Suprapubic skin (tissue), 4 donors: ENCODE results near the gene ELK1. TPM values are rescaled to one million over a fixed set of nuclear protein-coding genes. Genes with fewer than 3 reads are reported as not detected.
"Not testable (repeated sequence)": the region's sequence is repeated elsewhere in the genome, so short reads cannot be mapped to it uniquely, and the experiment has no call there.

Experiments used
- DNase-seq, 2 donors: peaks; one replicate each; pipeline ENCODE4 v3.0.0-alpha.2; 2019; ENCODE audit warnings: low spot score in 2 of 2
- H3K27ac ChIP-seq: fragments of 200-600 bp; sonication (generic); one replicate; pipeline ENCODE4 v1.5.1; 2019
- H3K27me3 ChIP-seq: fragments of 200-600 bp; sonication (generic); one replicate; pipeline ENCODE4 v1.5.1; 2019
- H3K36me3 ChIP-seq: fragments of 200-600 bp; sonication (generic); one replicate; pipeline ENCODE4 v1.5.1; 2019
- H3K4me1 ChIP-seq: fragments of 200-600 bp; sonication (generic); one replicate; pipeline ENCODE4 v1.5.1; 2019
- H3K4me3 ChIP-seq: fragments of 200-600 bp; sonication (generic); one replicate; pipeline ENCODE4 v1.5.1; 2019; ENCODE audit warnings: mild to moderate bottlenecking
- H3K9me3 ChIP-seq: fragments of 200-600 bp; sonication (generic); one replicate; pipeline ENCODE4 v1.5.1; 2019
- EP300 ChIP-seq: sonication (generic); formaldehyde crosslinking; IDR thresholded peaks from one replicate; pipeline ENCODE4 v1.6.1; 2017; ENCODE audit warnings: antibody characterized with exemption
- POLR2A ChIP-seq, 2 donors: fragments of 450-650 bp; IDR thresholded peaks; one replicate each; pipeline ENCODE4 v1.6.1; 2017; ENCODE audit warnings: antibody characterized with exemption in 2 of 2, mild to moderate bottlenecking in 2 of 2, moderate library complexity in 2 of 2
- POLR2AphosphoS5 ChIP-seq, 3 donors: sonication (generic); formaldehyde crosslinking; IDR thresholded peaks; one replicate each; pipeline ENCODE4 v1.6.1; 2017; ENCODE audit warnings: antibody characterized with exemption in 3 of 3
- WGBS: methylation state at CpG from one replicate; pipeline ENCODE4 v1.1.5; 2018; 5-methylcytosine and 5-hydroxymethylcytosine counted together
- total RNA-seq, 4 donors: library from RNA; depleted of rRNA; stranded (reverse); fragments of >200 nt; gene quantifications; one replicate each; pipeline ENCODE4 v1.1.0, GENCODE V29; 2016
- TF ChIP-seq, protein P1 (sequence below), 2 donors: fragments of 200-600 bp in 1 of 2; fragments of 450-650 bp in 1 of 2; sonication (generic) in 1 of 2; IDR thresholded peaks; one replicate each; pipeline ENCODE4 v1.5.1; 2016 to 2019; ENCODE audit warnings: antibody characterized with exemption in 2 of 2, mild to moderate bottlenecking in 1 of 2, moderate library complexity in 1 of 2

Gene ELK1
- total RNA-seq, 4 donors from 2014 or later = 18.3 to 32.1 (median 29.8) TPM

DNA sequence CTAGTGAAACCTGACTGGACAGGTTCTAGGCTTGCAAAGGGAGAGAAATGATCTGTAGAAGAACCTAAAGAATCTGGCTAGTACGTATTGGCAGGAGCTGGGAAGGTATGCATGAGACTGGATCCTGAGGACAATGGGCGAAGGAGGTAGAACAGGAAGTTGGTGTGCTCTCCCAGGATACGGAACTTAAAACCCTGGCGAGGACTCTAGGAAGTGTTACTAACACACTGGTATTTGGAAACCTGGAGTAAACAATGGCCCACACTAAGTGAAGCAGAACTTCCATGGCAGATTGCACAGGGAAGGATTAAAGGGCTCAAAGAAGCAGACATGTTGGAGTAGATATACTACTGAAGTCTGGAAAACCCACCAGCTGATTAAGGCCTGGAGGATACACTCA lies 39.9 kb downstream of the ELK1 start:
- no peaks in the 10 kb centered on the region for H3K27me3 ChIP-seq
- DNase-seq = peak in 1 of 2 donors; percentile 4
- H3K9me3 ChIP-seq = no peaks in the 10 kb centered on the region
- 82% methylated on average over 4 of the region's 4 CpGs for WGBS
- H3K4me1 ChIP-seq = no peaks in the 10 kb centered on the region
- no peaks in the 10 kb centered on the region for H3K36me3 ChIP-seq
- H3K4me3 ChIP-seq = no peak overlapping the region
- H3K27ac ChIP-seq = no peak overlapping the region
- TF ChIP-seq EP300 = no peak
- no peak for TF ChIP-seq POLR2A (IDR thresholded peaks at IDR 0.05)
- no peak for TF ChIP-seq POLR2AphosphoS5 (IDR thresholded peaks at IDR 0.05)
- TF ChIP-seq, protein P1, sequence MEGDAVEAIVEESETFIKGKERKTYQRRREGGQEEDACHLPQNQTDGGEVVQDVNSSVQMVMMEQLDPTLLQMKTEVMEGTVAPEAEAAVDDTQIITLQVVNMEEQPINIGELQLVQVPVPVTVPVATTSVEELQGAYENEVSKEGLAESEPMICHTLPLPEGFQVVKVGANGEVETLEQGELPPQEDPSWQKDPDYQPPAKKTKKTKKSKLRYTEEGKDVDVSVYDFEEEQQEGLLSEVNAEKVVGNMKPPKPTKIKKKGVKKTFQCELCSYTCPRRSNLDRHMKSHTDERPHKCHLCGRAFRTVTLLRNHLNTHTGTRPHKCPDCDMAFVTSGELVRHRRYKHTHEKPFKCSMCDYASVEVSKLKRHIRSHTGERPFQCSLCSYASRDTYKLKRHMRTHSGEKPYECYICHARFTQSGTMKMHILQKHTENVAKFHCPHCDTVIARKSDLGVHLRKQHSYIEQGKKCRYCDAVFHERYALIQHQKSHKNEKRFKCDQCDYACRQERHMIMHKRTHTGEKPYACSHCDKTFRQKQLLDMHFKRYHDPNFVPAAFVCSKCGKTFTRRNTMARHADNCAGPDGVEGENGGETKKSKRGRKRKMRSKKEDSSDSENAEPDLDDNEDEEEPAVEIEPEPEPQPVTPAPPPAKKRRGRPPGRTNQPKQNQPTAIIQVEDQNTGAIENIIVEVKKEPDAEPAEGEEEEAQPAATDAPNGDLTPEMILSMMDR (IDR thresholded peaks at IDR 0.05) = no peak

DNA sequence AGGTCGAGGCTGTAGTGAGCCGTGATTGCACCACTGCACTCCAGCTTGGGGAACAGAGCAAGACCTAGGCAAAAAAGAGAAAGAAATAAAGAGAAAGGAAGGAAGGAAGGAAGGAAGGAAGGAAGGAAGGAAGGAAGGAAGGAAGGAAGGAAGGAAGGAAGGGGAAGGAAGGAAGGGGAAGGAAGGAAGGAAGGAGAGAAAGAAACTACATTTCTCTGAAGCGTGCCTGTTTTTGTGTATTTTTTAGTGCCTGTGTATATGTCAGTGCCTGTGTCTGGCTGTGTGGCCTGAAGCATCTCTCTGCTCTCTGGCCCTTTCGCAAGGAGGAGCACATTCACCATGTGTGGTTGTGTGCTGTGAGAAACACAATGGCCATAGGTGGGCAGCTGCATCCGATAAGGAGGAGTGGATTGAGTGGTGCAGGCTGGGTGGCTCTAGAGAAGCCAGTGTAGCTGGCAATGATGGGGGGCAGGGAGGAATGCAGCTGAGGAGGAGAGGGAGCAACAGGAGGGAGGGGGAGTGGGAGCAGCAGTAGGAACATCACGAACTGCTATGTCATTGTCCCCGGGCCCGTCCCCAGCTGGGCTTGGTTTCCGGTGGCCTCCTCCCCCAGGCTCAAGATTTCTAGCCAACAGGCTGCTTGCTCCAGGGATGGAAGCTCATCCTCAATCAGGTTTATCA lies 42.1 kb downstream of the ELK1 start:
- no peak overlapping the region for H3K27ac ChIP-seq
- no peak for TF ChIP-seq POLR2A (IDR thresholded peaks at IDR 0.05)
- TF ChIP-seq POLR2AphosphoS5 (IDR thresholded peaks at IDR 0.05) = no peak
- TF ChIP-seq EP300 = no peak
- TF ChIP-seq, protein P1 (IDR thresholded peaks at IDR 0.05) = no peak
- peak in 1 of 2 donors; percentile 35 for DNase-seq
- no peaks in the 10 kb centered on the region for H3K36me3 ChIP-seq
- no peaks in the 10 kb centered on the region for H3K9me3 ChIP-seq
- no peaks in the 10 kb centered on the region for H3K27me3 ChIP-seq
- WGBS = 57% methylated on average over 9 of the region's 9 CpGs
- H3K4me1 ChIP-seq = no peaks in the 10 kb centered on the region
- no peak overlapping the region for H3K4me3 ChIP-seq

GRCh38 chrX:47607091-47607490 lies 43.3 kb downstream of the ELK1 start:
- DNase-seq = no peak
- H3K9me3 ChIP-seq = no peaks in the 10 kb centered on the region
- no peak overlapping the region for H3K27ac ChIP-seq
- H3K36me3 ChIP-seq = no peaks in the 10 kb centered on the region
- no peak for TF ChIP-seq POLR2AphosphoS5 (IDR thresholded peaks at IDR 0.05)
- no peak for TF ChIP-seq POLR2A (IDR thresholded peaks at IDR 0.05)
- TF ChIP-seq, protein P1 (IDR thresholded peaks at IDR 0.05) = no peak
- TF ChIP-seq EP300 = no peak
- H3K4me1 ChIP-seq = no peaks in the 10 kb centered on the region
- no peak overlapping the region for H3K4me3 ChIP-seq
- H3K27me3 ChIP-seq = no peaks in the 10 kb centered on the region

DNA sequence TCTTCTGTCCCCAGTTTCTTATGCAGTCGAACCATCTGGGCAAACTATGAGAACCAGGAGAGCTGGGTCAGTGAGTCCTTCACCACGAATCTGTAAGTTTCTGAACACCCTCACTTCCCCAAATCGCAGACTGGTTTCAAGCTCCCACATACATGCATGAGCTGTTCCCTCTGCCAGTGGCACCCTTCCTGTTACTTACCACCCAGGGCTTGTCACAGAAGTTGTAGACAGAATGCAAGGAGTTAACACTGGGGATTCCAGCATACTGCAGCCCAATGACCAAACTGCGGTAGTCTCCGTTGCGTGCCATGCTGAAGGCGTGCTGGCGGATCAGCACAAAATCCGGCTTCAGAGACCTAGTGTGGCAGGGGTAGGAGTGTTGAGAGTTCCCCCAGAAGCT lies 45.3 kb downstream of the ELK1 start:
- no peak for TF ChIP-seq EP300
- TF ChIP-seq, protein P1 (IDR thresholded peaks at IDR 0.05) = no peak
- TF ChIP-seq POLR2A (IDR thresholded peaks at IDR 0.05) = no peak
- no peak for TF ChIP-seq POLR2AphosphoS5 (IDR thresholded peaks at IDR 0.05)
- peak in 1 of 2 donors; percentile 10 for DNase-seq
- 64% methylated on average over 6 of the region's 9 CpGs for WGBS
- Histone ChIP-seq H3K4me1 (no peaks in the 10 kb centered on the region), H3K27ac (no peak overlapping the region), H3K9me3 (no peaks in the 10 kb centered on the region), H3K36me3 (no peaks in the 10 kb centered on the region), H3K4me3 (no peak overlapping the region), H3K27me3 (no peaks in the 10 kb centered on the region)

DNA sequence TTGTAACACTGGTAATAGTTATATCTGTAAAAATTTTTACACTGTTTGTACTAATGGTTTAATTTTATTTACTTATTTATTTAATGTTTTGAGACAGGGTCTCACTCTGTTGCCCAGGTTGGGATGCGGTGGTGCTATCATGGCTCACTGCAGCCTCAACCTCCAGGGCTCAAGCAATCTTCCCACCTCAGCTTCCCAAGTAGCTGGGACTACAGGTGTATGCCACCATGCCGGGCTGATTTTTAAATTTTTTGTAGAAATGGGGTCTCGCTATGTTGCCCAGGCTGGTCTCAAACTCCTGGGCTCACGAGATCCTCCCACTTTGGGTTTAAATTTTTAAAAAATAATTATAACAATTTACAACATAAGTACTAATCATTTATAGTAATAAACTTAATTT lies 47.2 kb downstream of the ELK1 start:
- not testable (repeated sequence) for H3K9me3 ChIP-seq, H3K36me3 ChIP-seq, DNase-seq, H3K4me1 ChIP-seq, H3K27me3 ChIP-seq, H3K4me3 ChIP-seq, H3K27ac ChIP-seq
- 93% methylated on average over 4 of the region's 4 CpGs for WGBS

DNA sequence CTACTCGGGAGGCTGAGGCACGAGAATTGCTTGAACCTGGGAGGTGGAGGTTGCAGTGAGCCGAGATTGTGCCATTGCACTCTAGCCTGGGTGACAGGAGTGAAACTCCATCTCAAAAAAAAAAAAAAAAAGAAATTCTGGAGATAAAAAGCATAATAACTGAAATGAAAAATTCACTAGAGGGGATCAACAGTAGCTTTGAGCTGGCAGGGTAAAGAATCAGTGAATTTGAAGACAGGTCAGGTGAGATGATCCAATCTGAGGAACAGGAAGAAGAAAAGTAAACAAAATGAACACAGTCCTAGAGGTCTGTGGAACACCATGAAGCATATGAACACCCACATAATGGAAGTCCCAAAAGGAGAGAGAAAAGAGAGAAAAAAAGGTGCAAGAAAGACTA lies 53.1 kb downstream of the ELK1 start:
- H3K9me3 ChIP-seq = no peaks in the 10 kb centered on the region
- H3K27ac ChIP-seq = no peak overlapping the region
- 88% methylated on average over 3 of the region's 3 CpGs for WGBS
- no peaks in the 10 kb centered on the region for H3K27me3 ChIP-seq
- H3K4me1 ChIP-seq = no peaks in the 10 kb centered on the region
- H3K36me3 ChIP-seq = no peaks in the 10 kb centered on the region
- no peak overlapping the region for H3K4me3 ChIP-seq
- no peak for DNase-seq
- TF ChIP-seq, protein P1 (IDR thresholded peaks at IDR 0.05) = no peak
- TF ChIP-seq POLR2AphosphoS5 (IDR thresholded peaks at IDR 0.05) = no peak
- TF ChIP-seq POLR2A (IDR thresholded peaks at IDR 0.05) = no peak
- TF ChIP-seq EP300 = no peak
